Activated T-helper 17 cell treated with anti-CD3 and anti-CD28 coated beads, Interleukin-2, amount 50 U/mL, for 72 hours (primary cell): ENCODE measurements around the gene LPAR6. TPM values are rescaled to one million over a fixed set of nuclear protein-coding genes. Genes with fewer than 3 reads are reported as not detected.
"Not testable (repeated sequence)": the region's sequence is repeated elsewhere in the genome, so short reads cannot be mapped to it uniquely, and the experiment has no call there.

Experiments
- ATAC-seq: fragments of 150-1000 bp; cut with Tn5 transposase; replicated peaks from 2 replicates; pipeline ENCODE4 v1.10.0; 2021; ENCODE audit warnings: mild to moderate bottlenecking, moderate library complexity
- H3K27ac Mint-ChIP-seq: one replicate; pipeline ENCODE4 v1.8.0; 2022; ENCODE audit warnings: mixed read lengths
- H3K27me3 Mint-ChIP-seq: one replicate; pipeline ENCODE4 v1.8.0; 2022; ENCODE audit warnings: mixed read lengths
- H3K36me3 Mint-ChIP-seq: one replicate; pipeline ENCODE4 v1.8.0; 2022; ENCODE audit warnings: low read depth, mild to moderate bottlenecking, mixed read lengths
- H3K4me1 Mint-ChIP-seq: one replicate; pipeline ENCODE4 v1.8.0; 2022; ENCODE audit warnings: mixed read lengths
- H3K4me3 Mint-ChIP-seq: one replicate; pipeline ENCODE4 v1.8.0; 2022; ENCODE audit warnings: mild to moderate bottlenecking, mixed read lengths
- H3K9me3 Mint-ChIP-seq: one replicate; pipeline ENCODE4 v1.8.0; 2022; ENCODE audit warnings: mixed read lengths
- total RNA-seq, 2 donors: library from RNA; stranded (reverse); gene quantifications; one replicate each; pipeline ENCODE4 v1.2.3, GENCODE V29; 2022

Gene LPAR6, protein sequence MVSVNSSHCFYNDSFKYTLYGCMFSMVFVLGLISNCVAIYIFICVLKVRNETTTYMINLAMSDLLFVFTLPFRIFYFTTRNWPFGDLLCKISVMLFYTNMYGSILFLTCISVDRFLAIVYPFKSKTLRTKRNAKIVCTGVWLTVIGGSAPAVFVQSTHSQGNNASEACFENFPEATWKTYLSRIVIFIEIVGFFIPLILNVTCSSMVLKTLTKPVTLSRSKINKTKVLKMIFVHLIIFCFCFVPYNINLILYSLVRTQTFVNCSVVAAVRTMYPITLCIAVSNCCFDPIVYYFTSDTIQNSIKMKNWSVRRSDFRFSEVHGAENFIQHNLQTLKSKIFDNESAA
- 10 to 100 TPM; 13.9 to 35.1 TPM for total RNA-seq

DNA sequence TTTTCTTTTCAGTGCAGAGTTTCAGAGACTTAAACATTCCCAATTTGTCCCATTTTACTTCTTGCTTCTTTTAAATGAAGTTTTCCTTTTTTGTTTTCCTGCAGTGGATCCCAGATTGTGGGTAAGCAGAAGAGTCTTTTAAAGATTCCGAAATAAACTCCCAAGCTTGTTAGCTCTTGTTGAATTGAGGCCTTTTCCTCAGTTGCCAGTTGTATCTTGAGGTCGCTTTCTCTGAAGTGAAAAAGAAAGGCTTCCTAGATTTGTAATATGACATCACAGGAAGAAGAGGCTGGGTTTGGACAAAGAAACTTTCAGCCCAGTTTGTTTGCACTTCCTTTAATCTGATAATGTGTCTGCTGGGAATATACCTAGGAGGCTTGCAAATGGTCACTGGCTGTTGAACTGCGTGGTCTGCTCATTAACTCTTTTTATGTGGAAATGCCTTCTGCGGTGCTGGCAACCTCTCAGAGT is at the start of gene LPAR6:
Gene LPAR6 (minus strand): TSS at position 233 of the 471 bp plus-strand sequence. CDS start 690 bp downstream, outside the sequence.
- Mint-ChIP-seq H3K27me3 (no peaks in the 10 kb centered on the region), H3K9me3 (peaks cover 5% of the 10 kb centered on the region), H3K4me1 (peaks cover 23% of the 10 kb centered on the region), H3K27ac (peak within 1 kb of the TSS; percentile 97), H3K36me3 (peaks cover 39% of the 10 kb centered on the region), H3K4me3 (peak within 1 kb of the TSS; percentile 100)
- peak; percentile 53 for ATAC-seq

GRCh38 chr13:48457578-48458242 is 44.8 kb upstream of the LPAR6 start:
- Mint-ChIP-seq H3K27ac (no peak overlapping the region), H3K36me3 (peaks cover 66% of the 10 kb centered on the region)
- no peak for ATAC-seq

GRCh38 chr13:48456546-48456945 is 43.6 kb upstream of the LPAR6 start:
- Mint-ChIP-seq H3K9me3 (no peaks in the 10 kb centered on the region), H3K27ac (no peak overlapping the region), H3K36me3 (peaks cover 66% of the 10 kb centered on the region), H3K4me1 (peaks cover 10% of the 10 kb centered on the region), H3K4me3 (no peak overlapping the region), H3K27me3 (no peaks in the 10 kb centered on the region)
- ATAC-seq, result no peak

More at GRCh38 chr13:48457578-48458242, 44.8 kb upstream of the LPAR6 start:
- H3K9me3 Mint-ChIP-seq, result no peaks in the 10 kb centered on the region
- no peak overlapping the region for H3K4me3 Mint-ChIP-seq
- peaks cover 6% of the 10 kb centered on the region for H3K4me1 Mint-ChIP-seq
- H3K27me3 Mint-ChIP-seq, result no peaks in the 10 kb centered on the region

- H3K27ac Mint-ChIP-seq, ATAC-seq, H3K9me3 Mint-ChIP-seq, H3K4me3 Mint-ChIP-seq, H3K27me3 Mint-ChIP-seq: not testable (repeated sequence)
- Mint-ChIP-seq H3K4me1 (peaks cover 14% of the 10 kb centered on the region), H3K36me3 (peaks cover 30% of the 10 kb centered on the region)
Measured at GRCh38 chr13:48451196-48451595, 38.3 kb upstream of the LPAR6 start.

GRCh38 chr13:48449656-48450055 is 36.7 kb upstream of the LPAR6 start:
- Mint-ChIP-seq H3K4me3 (no peak overlapping the region), H3K27ac (no peak overlapping the region), H3K9me3 (peaks cover 9% of the 10 kb centered on the region), H3K4me1 (peaks cover 14% of the 10 kb centered on the region), H3K36me3 (peaks cover 26% of the 10 kb centered on the region), H3K27me3 (no peaks in the 10 kb centered on the region)
- no peak for ATAC-seq

- Mint-ChIP-seq H3K4me3 (no peak overlapping the region), H3K36me3 (peaks cover 26% of the 10 kb centered on the region), H3K9me3 (peaks cover 9% of the 10 kb centered on the region), H3K4me1 (peaks cover 14% of the 10 kb centered on the region), H3K27me3 (no peaks in the 10 kb centered on the region), H3K27ac (no peak overlapping the region)
- ATAC-seq, result no peak
Measured at GRCh38 chr13:48448959-48449614, 36.2 kb upstream of the LPAR6 start.

DNA sequence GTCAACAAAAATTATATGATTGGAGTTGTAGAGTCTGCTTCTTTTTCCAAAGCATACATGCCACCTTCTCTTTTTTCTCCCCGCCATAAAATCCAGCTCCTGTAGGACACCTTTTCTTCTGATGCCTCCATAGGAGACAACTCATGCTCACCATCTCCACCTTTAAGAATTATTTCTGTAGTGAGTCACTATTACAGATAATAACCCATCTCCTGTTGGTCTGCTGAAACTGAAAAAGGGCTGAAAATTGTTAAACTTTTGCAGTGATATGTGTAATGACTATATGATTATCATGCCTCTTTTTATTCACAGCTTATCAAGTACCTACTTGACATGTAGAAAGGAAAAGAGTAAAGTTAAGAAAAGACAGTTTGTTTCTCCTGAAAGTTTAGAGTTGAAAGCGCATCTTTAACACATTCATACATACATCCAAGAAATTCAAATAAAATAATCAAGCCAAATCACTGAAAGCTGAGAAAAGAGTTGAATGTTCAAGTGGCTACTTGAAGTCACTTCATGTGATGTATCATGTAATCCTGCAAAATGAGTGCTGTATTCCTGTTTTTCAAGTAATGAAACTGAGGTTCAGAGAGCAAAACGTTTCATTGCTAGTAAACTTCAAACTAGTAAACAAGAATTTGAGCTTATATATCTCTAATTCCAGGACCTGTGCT is 35.5 kb upstream of the LPAR6 start:
- H3K27ac Mint-ChIP-seq, result no peak overlapping the region
- peaks cover 13% of the 10 kb centered on the region for H3K4me1 Mint-ChIP-seq
- H3K36me3 Mint-ChIP-seq, result peaks cover 20% of the 10 kb centered on the region
- peaks cover 9% of the 10 kb centered on the region for H3K9me3 Mint-ChIP-seq
- no peaks in the 10 kb centered on the region for H3K27me3 Mint-ChIP-seq
- no peak overlapping the region for H3K4me3 Mint-ChIP-seq
- peak; percentile 16 for ATAC-seq

DNA sequence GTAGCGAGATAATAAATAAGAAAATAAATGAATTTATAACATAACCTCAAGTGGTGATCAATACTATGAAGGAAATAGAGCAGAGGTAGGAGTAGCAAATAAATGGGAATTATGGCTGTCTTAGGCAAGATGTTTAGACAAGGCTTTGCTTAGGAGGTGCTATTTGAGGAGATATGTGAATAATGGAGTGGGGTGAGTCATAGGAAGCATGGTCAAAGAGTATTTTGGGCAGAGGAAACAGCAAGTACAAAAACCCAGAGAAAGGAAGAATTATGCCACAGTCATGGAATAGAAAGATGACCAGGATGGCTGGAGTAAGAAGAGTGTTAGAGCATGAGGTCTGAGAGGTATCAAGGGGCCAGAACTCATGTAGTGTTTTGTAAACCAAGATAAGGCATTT is 33.6 kb upstream of the LPAR6 start:
- H3K36me3 Mint-ChIP-seq, result peaks cover 5% of the 10 kb centered on the region
- H3K4me3 Mint-ChIP-seq, result no peak overlapping the region
- H3K27ac Mint-ChIP-seq, result no peak overlapping the region
- H3K27me3 Mint-ChIP-seq, result no peaks in the 10 kb centered on the region
- peaks cover 9% of the 10 kb centered on the region for H3K9me3 Mint-ChIP-seq
- peak; percentile 50 for ATAC-seq
- H3K4me1 Mint-ChIP-seq, result peaks cover 4% of the 10 kb centered on the region

- peak overlapping the region; percentile 12 for H3K4me3 Mint-ChIP-seq
- no peaks in the 10 kb centered on the region for H3K9me3 Mint-ChIP-seq
- ATAC-seq, result peak; percentile 56
- H3K36me3 Mint-ChIP-seq, result no peaks in the 10 kb centered on the region
- no peak overlapping the region for H3K27ac Mint-ChIP-seq
- no peaks in the 10 kb centered on the region for H3K27me3 Mint-ChIP-seq
- H3K4me1 Mint-ChIP-seq, result peaks cover 4% of the 10 kb centered on the region
Measured at GRCh38 chr13:48443442-48444208, 30.7 kb upstream of the LPAR6 start.

GRCh38 chr13:48437371-48437770 is 24.5 kb upstream of the LPAR6 start:
- H3K9me3 Mint-ChIP-seq, result no peaks in the 10 kb centered on the region
- H3K4me3 Mint-ChIP-seq, result no peak overlapping the region
- ATAC-seq, result no peak
- H3K36me3 Mint-ChIP-seq, result no peaks in the 10 kb centered on the region
- H3K27me3 Mint-ChIP-seq, result no peaks in the 10 kb centered on the region
- H3K27ac Mint-ChIP-seq, result no peak overlapping the region
- peaks cover 15% of the 10 kb centered on the region for H3K4me1 Mint-ChIP-seq

- no peaks in the 10 kb centered on the region for H3K9me3 Mint-ChIP-seq
- no peak for ATAC-seq
- no peak overlapping the region for H3K4me3 Mint-ChIP-seq
- no peaks in the 10 kb centered on the region for H3K27me3 Mint-ChIP-seq
- H3K27ac Mint-ChIP-seq, result no peak overlapping the region
- peaks cover 21% of the 10 kb centered on the region for H3K4me1 Mint-ChIP-seq
- H3K36me3 Mint-ChIP-seq, result no peaks in the 10 kb centered on the region
Measured at GRCh38 chr13:48436661-48437288, 23.9 kb upstream of the LPAR6 start.

GRCh38 chr13:48434200-48434599 is 21.3 kb upstream of the LPAR6 start:
- Mint-ChIP-seq H3K9me3 (no peaks in the 10 kb centered on the region), H3K36me3 (no peaks in the 10 kb centered on the region), H3K27ac (no peak overlapping the region), H3K4me3 (no peak overlapping the region), H3K27me3 (no peaks in the 10 kb centered on the region), H3K4me1 (peaks cover 30% of the 10 kb centered on the region)
- ATAC-seq, result no peak

GRCh38 chr13:48431987-48432615 is 19.2 kb upstream of the LPAR6 start:
- Mint-ChIP-seq H3K4me1 (peaks cover 33% of the 10 kb centered on the region), H3K4me3 (peak overlapping the region; percentile 49), H3K27ac (peak overlapping the region; percentile 71), H3K9me3 (no peaks in the 10 kb centered on the region), H3K27me3 (no peaks in the 10 kb centered on the region), H3K36me3 (no peaks in the 10 kb centered on the region)
- peak; percentile 65 for ATAC-seq
